GM08714 (cell line): ENCODE results near the gene CELF1.
A peak's percentile ranks its signal among the peaks of the same experiment; 100 is the strongest.

Experiments
- H3K4me3 ChIP-seq: fragments of 200-500 bp; sonication (Bioruptor generic); 2 replicates; pipeline ENCODE4 v1.5.1; 2014; ENCODE audit warnings: mild to moderate bottlenecking, low read length, inconsistent platforms
- ZNF274 ChIP-seq: IDR thresholded peaks from 2 replicates; pipeline ENCODE4 v1.6.1; 2012; ENCODE audit warnings: mild to moderate bottlenecking, low read depth, low read length

CELF1 gene

GRCh38 chr11:47552566-47553405 is at the start of gene CELF1:
Gene CELF1 (minus strand): TSS chr11:47553132. CDS start chr11:47499523, 53,609 bp downstream.
- H3K4me3 ChIP-seq, result peak within 1 kb of the TSS; percentile 78
- no peak for TF ChIP-seq ZNF274

- no peak overlapping the region for H3K4me3 ChIP-seq
- TF ChIP-seq ZNF274, result no peak
Measured at GRCh38 chr11:47599902-47600301, 47.0 kb upstream of the CELF1 start.

- no peak overlapping the region for H3K4me3 ChIP-seq
- TF ChIP-seq ZNF274, result no peak
Measured at GRCh38 chr11:47595967-47596366, 43.0 kb upstream of the CELF1 start.

GRCh38 chr11:47595029-47595428 is 42.1 kb upstream of the CELF1 start:
- no peak overlapping the region for H3K4me3 ChIP-seq
- no peak for TF ChIP-seq ZNF274

GRCh38 chr11:47593934-47594855 is 41.3 kb upstream of the CELF1 start, which contains the start of gene C1QTNF4:
Gene C1QTNF4 (minus strand): TSS chr11:47594411. CDS start chr11:47590810, 3,601 bp downstream.
- H3K4me3 ChIP-seq, result no peak within 1 kb of the TSS
- TF ChIP-seq ZNF274, result no peak

GRCh38 chr11:47593492-47593933 is 40.6 kb upstream of the CELF1 start:
- H3K4me3 ChIP-seq, result no peak overlapping the region
- TF ChIP-seq ZNF274, result no peak

- no peak overlapping the region for H3K4me3 ChIP-seq
- TF ChIP-seq ZNF274, result no peak
Measured at GRCh38 chr11:47592970-47593369, 40.0 kb upstream of the CELF1 start.

- no peak for TF ChIP-seq ZNF274
- H3K4me3 ChIP-seq, result no peak overlapping the region
Measured at GRCh38 chr11:47592251-47592650, 39.3 kb upstream of the CELF1 start.

GRCh38 chr11:47591764-47592163 is 38.8 kb upstream of the CELF1 start:
- no peak overlapping the region for H3K4me3 ChIP-seq
- no peak for TF ChIP-seq ZNF274

GRCh38 chr11:47589977-47590861 is 37.3 kb upstream of the CELF1 start:
- TF ChIP-seq ZNF274, result no peak
- no peak overlapping the region for H3K4me3 ChIP-seq

GRCh38 chr11:47589584-47589976 is 36.6 kb upstream of the CELF1 start:
- H3K4me3 ChIP-seq, result no peak overlapping the region
- TF ChIP-seq ZNF274, result no peak

GRCh38 chr11:47589118-47589517 is 36.2 kb upstream of the CELF1 start:
- TF ChIP-seq ZNF274, result no peak
- no peak overlapping the region for H3K4me3 ChIP-seq

- TF ChIP-seq ZNF274, result no peak
- H3K4me3 ChIP-seq, result no peak overlapping the region
Measured at GRCh38 chr11:47587723-47588326, 34.9 kb upstream of the CELF1 start.
